HepG2 (cell line): Measurements from ENCODE around the gene SENP5. TPM values are rescaled to one million over a fixed set of nuclear protein-coding genes. Genes with fewer than 3 reads are reported as not detected.

ENCODE experiments used
- EEA1 ChIP-seq: sonication (generic); formaldehyde crosslinking; IDR thresholded peaks from 2 replicates; pipeline ENCODE4 v1.5.1; 2020; ENCODE audit warnings: mild to moderate bottlenecking, missing genetic modification reagents, borderline replicate concordance
- FOXM1 ChIP-seq: sonication (generic); formaldehyde crosslinking; IDR thresholded peaks from 2 replicates; pipeline ENCODE4 v1.5.0; 2020; ENCODE audit warnings: missing genetic modification reagents
- FOXO1 ChIP-seq: sonication (generic); formaldehyde crosslinking; IDR thresholded peaks from 2 replicates; pipeline ENCODE4 v1.4.0; 2020; ENCODE audit warnings: missing genetic modification reagents
- IRX3 ChIP-seq: sonication (generic); formaldehyde crosslinking; IDR thresholded peaks from 2 replicates; pipeline ENCODE4 v1.8.1; 2023; ENCODE audit warnings: mild to moderate bottlenecking, low read depth, missing genetic modification reagents, borderline replicate concordance
- JARID2 ChIP-seq: sonication (generic); formaldehyde crosslinking; IDR thresholded peaks from 2 replicates; pipeline ENCODE4 v1.8.1; 2023; ENCODE audit warnings: missing genetic modification reagents, inconsistent platforms; ENCODE audit not compliant: insufficient replicate concordance
- NRL ChIP-seq: sonication (generic); formaldehyde crosslinking; IDR thresholded peaks from 2 replicates; pipeline ENCODE4 v1.5.0; 2020; ENCODE audit warnings: missing genetic modification reagents, mild to moderate bottlenecking, moderate library complexity, borderline replicate concordance
- SALL1 ChIP-seq: sonication (generic); formaldehyde crosslinking; IDR thresholded peaks from 2 replicates; pipeline ENCODE4 v1.8.0; 2022; ENCODE audit warnings: mild to moderate bottlenecking, missing genetic modification reagents
- TOPORS ChIP-seq: sonication (generic); formaldehyde crosslinking; IDR thresholded peaks from 2 replicates; pipeline ENCODE4 v1.8.0; 2023; ENCODE audit warnings: mild to moderate bottlenecking, missing genetic modification reagents
- TP53 ChIP-seq: sonication (generic); formaldehyde crosslinking; conservative IDR thresholded peaks from 2 replicates; pipeline ENCODE4 v1.4.0; 2020; ENCODE audit warnings: missing genetic modification reagents
- ZFP1 ChIP-seq: IDR thresholded peaks from 2 replicates; pipeline ENCODE4 v1.6.1; 2016
- ZNF326 ChIP-seq: sonication (generic); formaldehyde crosslinking; IDR thresholded peaks from 2 replicates; pipeline ENCODE4 v1.4.0; 2020; ENCODE audit warnings: missing genetic modification reagents, borderline replicate concordance
- ZNF468 ChIP-seq: sonication (generic); formaldehyde crosslinking; IDR thresholded peaks from 2 replicates; pipeline ENCODE4 v1.8.0; 2022; ENCODE audit warnings: mild to moderate bottlenecking, moderate library complexity, missing genetic modification reagents
- ZNF562 ChIP-seq: sonication (generic); formaldehyde crosslinking; IDR thresholded peaks from 2 replicates; pipeline ENCODE4 v1.8.0; 2022; ENCODE audit warnings: missing genetic modification reagents, borderline replicate concordance
- ZNF883 ChIP-seq: sonication (generic); formaldehyde crosslinking; IDR thresholded peaks from 2 replicates; pipeline ENCODE4 v1.5.1; 2020; ENCODE audit warnings: mild to moderate bottlenecking, missing genetic modification reagents; ENCODE audit errors: not compliant biosample characterization
- polyA plus RNA-seq, 8 experiments: library from polyadenylated mRNA; depleted of rRNA in 3 of 8; stranded (reverse) in 7 of 8; unstranded in 1 of 8; fragments of >200 nt; fragmentation: Illumina TruSeq in 4 of 8; extraction: Trizol in 4 of 8; gene quantifications; 2 replicates each; pipeline versions ENCODE4 v1.2.1 to v1.2.3, GENCODE V29; 2011 to 2016; ENCODE audit warnings: low read depth in 4 of 8, missing spikeins in 1 of 8, mixed read lengths in 1 of 8; ENCODE audit not compliant: insufficient read depth in 1 of 8
- total RNA-seq, 5 experiments: library from RNA; depleted of rRNA; stranded (reverse); fragments of >200 nt; fragmentation: Illumina TruSeq; extraction: Trizol; gene quantifications; 2 replicates each; pipeline ENCODE4 v1.2.3, GENCODE V29; 2016; ENCODE audit warnings: low read depth in 1 of 5
- TF ChIP-seq, protein P1 (sequence below): IDR thresholded peaks from 2 replicates; pipeline ENCODE4 v1.4.0; 2020; ENCODE audit warnings: mild to moderate bottlenecking, missing genetic modification reagents
- TF ChIP-seq, protein P2 (sequence below): sonication (generic); formaldehyde crosslinking; IDR thresholded peaks from 2 replicates; pipeline ENCODE4 v1.5.1; 2020; ENCODE audit warnings: mild to moderate bottlenecking, missing genetic modification reagents, moderate library complexity
- TF ChIP-seq, protein P3 (sequence below): sonication (generic); formaldehyde crosslinking; conservative IDR thresholded peaks from 2 replicates; pipeline ENCODE4 v1.8.0; 2022; ENCODE audit warnings: mild to moderate bottlenecking, moderate library complexity, missing genetic modification reagents
- TF ChIP-seq, protein P4 (sequence below): IDR thresholded peaks from 2 replicates; pipeline ENCODE4 v1.6.1; 2016; ENCODE audit warnings: missing genetic modification reagents, missing compliant biosample characterization

The SENP5 gene
- total and polyA plus RNA-seq, 2 of the 13 experiments (the other 11 are each of a cell fraction or from before 2014, with no cell fraction given), result 17.6 to 30.9 TPM

DNA sequence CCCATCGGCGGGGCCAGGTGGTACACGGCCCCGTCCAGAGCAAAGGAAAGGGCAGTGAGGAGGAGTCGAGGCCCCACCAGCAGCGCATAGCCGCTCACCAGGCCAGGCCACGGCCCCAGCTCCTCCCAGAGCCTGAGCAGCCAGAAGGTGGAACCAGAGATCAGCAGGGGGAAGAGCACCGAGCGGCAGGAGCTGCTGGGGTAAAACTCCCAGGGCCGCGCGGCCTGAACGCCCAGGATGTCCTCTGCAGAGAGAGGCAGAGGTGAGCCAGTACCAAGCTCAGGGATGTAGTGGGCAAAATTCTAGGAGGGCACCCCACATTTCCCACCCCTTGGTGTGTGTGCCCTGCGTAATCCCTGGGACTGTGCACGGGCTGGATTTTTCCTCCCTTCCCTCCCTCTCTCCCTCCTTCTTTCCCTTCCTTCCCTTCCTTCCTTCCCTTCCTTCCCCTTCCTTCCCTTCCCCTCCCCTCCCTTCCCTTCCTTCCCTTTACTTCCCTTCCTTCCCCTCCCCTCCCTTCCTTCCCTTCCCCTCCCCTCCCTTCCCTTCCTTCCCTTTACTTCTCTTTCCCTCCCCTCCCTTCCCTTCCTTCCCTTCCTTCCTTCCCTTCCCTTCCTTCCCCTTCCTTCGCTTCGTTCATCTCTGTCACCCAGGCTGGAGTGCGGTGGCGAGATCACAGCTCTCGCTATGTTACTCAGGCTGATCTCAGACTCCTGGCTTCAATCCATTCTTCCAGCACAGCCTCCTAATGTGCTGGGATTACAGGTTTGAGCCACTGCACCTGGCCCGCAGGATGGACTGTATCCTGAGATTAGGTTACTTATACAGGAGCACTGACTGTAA is 80.9 kb downstream of the SENP5 start (continued):
- TF ChIP-seq FOXO1 (CRISPR knock-in tag), result no peak; the same call in 1 of the 2 replicates
- no peak for TF ChIP-seq ZNF326 (CRISPR knock-in tag)
- no peak for TF ChIP-seq ZFP1 (CRISPR knock-in tag)
- TF ChIP-seq JARID2 (CRISPR knock-in tag), result no peak
- no peak for TF ChIP-seq IRX3 (CRISPR knock-in tag)
- TF ChIP-seq TOPORS, result no peak
- TF ChIP-seq, protein P1, sequence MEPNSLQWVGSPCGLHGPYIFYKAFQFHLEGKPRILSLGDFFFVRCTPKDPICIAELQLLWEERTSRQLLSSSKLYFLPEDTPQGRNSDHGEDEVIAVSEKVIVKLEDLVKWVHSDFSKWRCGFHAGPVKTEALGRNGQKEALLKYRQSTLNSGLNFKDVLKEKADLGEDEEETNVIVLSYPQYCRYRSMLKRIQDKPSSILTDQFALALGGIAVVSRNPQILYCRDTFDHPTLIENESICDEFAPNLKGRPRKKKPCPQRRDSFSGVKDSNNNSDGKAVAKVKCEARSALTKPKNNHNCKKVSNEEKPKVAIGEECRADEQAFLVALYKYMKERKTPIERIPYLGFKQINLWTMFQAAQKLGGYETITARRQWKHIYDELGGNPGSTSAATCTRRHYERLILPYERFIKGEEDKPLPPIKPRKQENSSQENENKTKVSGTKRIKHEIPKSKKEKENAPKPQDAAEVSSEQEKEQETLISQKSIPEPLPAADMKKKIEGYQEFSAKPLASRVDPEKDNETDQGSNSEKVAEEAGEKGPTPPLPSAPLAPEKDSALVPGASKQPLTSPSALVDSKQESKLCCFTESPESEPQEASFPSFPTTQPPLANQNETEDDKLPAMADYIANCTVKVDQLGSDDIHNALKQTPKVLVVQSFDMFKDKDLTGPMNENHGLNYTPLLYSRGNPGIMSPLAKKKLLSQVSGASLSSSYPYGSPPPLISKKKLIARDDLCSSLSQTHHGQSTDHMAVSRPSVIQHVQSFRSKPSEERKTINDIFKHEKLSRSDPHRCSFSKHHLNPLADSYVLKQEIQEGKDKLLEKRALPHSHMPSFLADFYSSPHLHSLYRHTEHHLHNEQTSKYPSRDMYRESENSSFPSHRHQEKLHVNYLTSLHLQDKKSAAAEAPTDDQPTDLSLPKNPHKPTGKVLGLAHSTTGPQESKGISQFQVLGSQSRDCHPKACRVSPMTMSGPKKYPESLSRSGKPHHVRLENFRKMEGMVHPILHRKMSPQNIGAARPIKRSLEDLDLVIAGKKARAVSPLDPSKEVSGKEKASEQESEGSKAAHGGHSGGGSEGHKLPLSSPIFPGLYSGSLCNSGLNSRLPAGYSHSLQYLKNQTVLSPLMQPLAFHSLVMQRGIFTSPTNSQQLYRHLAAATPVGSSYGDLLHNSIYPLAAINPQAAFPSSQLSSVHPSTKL (CRISPR knock-in tag), result 0 out of 2 replicates have a peak, but pooled peaks have one; percentile 21
- no peak for TF ChIP-seq ZNF883
- no peak for TF ChIP-seq TP53 (CRISPR knock-in tag)
- TF ChIP-seq, protein P2, sequence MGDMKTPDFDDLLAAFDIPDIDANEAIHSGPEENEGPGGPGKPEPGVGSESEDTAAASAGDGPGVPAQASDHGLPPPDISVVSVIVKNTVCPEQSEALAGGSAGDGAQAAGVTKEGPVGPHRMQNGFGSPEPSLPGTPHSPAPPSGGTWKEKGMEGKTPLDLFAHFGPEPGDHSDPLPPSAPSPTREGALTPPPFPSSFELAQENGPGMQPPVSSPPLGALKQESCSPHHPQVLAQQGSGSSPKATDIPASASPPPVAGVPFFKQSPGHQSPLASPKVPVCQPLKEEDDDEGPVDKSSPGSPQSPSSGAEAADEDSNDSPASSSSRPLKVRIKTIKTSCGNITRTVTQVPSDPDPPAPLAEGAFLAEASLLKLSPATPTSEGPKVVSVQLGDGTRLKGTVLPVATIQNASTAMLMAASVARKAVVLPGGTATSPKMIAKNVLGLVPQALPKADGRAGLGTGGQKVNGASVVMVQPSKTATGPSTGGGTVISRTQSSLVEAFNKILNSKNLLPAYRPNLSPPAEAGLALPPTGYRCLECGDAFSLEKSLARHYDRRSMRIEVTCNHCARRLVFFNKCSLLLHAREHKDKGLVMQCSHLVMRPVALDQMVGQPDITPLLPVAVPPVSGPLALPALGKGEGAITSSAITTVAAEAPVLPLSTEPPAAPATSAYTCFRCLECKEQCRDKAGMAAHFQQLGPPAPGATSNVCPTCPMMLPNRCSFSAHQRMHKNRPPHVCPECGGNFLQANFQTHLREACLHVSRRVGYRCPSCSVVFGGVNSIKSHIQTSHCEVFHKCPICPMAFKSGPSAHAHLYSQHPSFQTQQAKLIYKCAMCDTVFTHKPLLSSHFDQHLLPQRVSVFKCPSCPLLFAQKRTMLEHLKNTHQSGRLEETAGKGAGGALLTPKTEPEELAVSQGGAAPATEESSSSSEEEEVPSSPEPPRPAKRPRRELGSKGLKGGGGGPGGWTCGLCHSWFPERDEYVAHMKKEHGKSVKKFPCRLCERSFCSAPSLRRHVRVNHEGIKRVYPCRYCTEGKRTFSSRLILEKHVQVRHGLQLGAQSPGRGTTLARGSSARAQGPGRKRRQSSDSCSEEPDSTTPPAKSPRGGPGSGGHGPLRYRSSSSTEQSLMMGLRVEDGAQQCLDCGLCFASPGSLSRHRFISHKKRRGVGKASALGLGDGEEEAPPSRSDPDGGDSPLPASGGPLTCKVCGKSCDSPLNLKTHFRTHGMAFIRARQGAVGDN (CRISPR knock-in tag), result peak; percentile 99
- TF ChIP-seq FOXM1 (CRISPR knock-in tag), result 0 out of 2 replicates have a peak, but pooled peaks have one; percentile 30
- TF ChIP-seq, protein P3, sequence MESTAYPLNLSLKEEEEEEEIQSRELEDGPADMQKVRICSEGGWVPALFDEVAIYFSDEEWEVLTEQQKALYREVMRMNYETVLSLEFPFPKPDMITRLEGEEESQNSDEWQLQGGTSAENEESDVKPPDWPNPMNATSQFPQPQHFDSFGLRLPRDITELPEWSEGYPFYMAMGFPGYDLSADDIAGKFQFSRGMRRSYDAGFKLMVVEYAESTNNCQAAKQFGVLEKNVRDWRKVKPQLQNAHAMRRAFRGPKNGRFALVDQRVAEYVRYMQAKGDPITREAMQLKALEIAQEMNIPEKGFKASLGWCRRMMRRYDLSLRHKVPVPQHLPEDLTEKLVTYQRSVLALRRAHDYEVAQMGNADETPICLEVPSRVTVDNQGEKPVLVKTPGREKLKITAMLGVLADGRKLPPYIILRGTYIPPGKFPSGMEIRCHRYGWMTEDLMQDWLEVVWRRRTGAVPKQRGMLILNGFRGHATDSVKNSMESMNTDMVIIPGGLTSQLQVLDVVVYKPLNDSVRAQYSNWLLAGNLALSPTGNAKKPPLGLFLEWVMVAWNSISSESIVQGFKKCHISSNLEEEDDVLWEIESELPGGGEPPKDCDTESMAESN (CRISPR knock-in tag), result no peak
- TF ChIP-seq EEA1 (CRISPR knock-in tag), result no peak
- TF ChIP-seq ZNF562 (CRISPR knock-in tag), result no peak
- TF ChIP-seq, protein P4, sequence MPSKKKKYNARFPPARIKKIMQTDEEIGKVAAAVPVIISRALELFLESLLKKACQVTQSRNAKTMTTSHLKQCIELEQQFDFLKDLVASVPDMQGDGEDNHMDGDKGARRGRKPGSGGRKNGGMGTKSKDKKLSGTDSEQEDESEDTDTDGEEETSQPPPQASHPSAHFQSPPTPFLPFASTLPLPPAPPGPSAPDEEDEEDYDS (CRISPR knock-in tag), result peak; percentile 46; the same call in 1 of the 2 replicates
- TF ChIP-seq ZNF468, result no peak
- TF ChIP-seq NRL (CRISPR knock-in tag), result no peak
- peak; percentile 65; the same call in 1 of the 2 replicates for TF ChIP-seq SALL1 (CRISPR knock-in tag)
